Gastrocnemius medialis (tissue), 4 donors: Measurements from ENCODE around the gene ARAP2.

ENCODE experiments used
- CTCF ChIP-seq, 5 experiments: fragments of 450-650 bp in 3 of 5; fragments of 200-600 bp in 2 of 5; sonication (generic) in 2 of 5; IDR thresholded peaks in 4 of 5; conservative IDR thresholded peaks in 1 of 5; 1 replicate in 4 of 5; 2 replicates in 1 of 5; pipeline ENCODE4 v1.5.1; 2016 to 2019; ENCODE audit warnings: antibody characterized with exemption in 5 of 5, mild to moderate bottlenecking in 3 of 5, moderate library complexity in 3 of 5
- POLR2A ChIP-seq, 2 donors: fragments of 450-650 bp; IDR thresholded peaks; one replicate each; pipeline ENCODE4 v1.6.1; 2017; ENCODE audit warnings: antibody characterized with exemption in 2 of 2, mild to moderate bottlenecking in 2 of 2, moderate library complexity in 2 of 2

GRCh38 chr4:36133086-36133485 lies 111.2 kb downstream of the ARAP2 start:
- no peak for TF ChIP-seq CTCF (IDR thresholded peaks at IDR 0.05 in 4 of 5, conservative IDR thresholded peaks at IDR 0.05 in 1 of 5)
- no peak for TF ChIP-seq POLR2A (IDR thresholded peaks at IDR 0.05)
